Measurements from ENCODE around the gene ITGB5.
A peak's percentile ranks its signal among the peaks of the same experiment; 100 is the strongest.

The ITGB5 gene

DNA sequence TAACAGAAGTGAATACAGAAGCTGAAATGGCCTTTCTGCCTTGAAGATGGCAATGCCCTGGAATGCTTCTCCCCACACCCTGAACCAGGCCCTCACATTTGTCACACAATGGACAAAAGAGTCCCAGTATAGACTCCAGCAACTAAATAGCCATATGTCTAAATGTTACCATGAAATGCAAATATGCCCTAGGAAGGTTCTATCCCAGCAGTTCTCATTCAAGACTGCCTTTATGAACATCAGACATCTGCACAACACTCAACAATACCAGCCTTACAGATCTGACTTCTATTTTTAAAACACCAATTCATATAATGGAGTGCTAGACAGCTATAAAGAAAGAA is 7.9 kb downstream of the ITGB5 start:
- Histone ChIP-seq H3K4me3 (ENCODE audit: low read depth in 1 of 2, low read length in 2 of 2) (no peak overlapping the region), H3K9me3 (ENCODE audit: control insufficient read depth in 1 of 2, low read length in 2 of 2) (no peaks in the 10 kb centered on the region), H3K27ac (ENCODE audit: low read length) (peak overlapping the region; percentile 77), H3K27me3 (ENCODE audit: low read depth, low read length) (no peaks in the 10 kb centered on the region), H3K4me1 (ENCODE audit: control insufficient read depth in 1 of 2, insufficient read depth in 2 of 2, low read length in 2 of 2) (peaks cover 30 to 31% of the 10 kb centered on the region in 2 donors), H3K36me3 (ENCODE audit: control insufficient read depth in 1 of 2, insufficient read depth in 2 of 2, low read length in 2 of 2) (no peaks in the 10 kb centered on the region)

- no peaks in the 10 kb centered on the region for H3K36me3 ChIP-seq (ENCODE audit: control insufficient read depth in 1 of 2, insufficient read depth in 2 of 2, low read length in 2 of 2)
- H3K4me1 ChIP-seq (ENCODE audit: control insufficient read depth in 1 of 2, insufficient read depth in 2 of 2, low read length in 2 of 2), result peaks cover 30 to 31% of the 10 kb centered on the region in 2 donors
- H3K4me3 ChIP-seq (ENCODE audit: low read depth in 1 of 2, low read length in 2 of 2), result no peak overlapping the region
- H3K27me3 ChIP-seq (ENCODE audit: low read depth, low read length), result no peaks in the 10 kb centered on the region
- H3K27ac ChIP-seq (ENCODE audit: low read length), result peak overlapping the region; percentile 77
- no peaks in the 10 kb centered on the region for H3K9me3 ChIP-seq (ENCODE audit: control insufficient read depth in 1 of 2, low read length in 2 of 2)
Observed at GRCh38 chr3:124878561-124879336, 8.4 kb downstream of the ITGB5 start.

DNA sequence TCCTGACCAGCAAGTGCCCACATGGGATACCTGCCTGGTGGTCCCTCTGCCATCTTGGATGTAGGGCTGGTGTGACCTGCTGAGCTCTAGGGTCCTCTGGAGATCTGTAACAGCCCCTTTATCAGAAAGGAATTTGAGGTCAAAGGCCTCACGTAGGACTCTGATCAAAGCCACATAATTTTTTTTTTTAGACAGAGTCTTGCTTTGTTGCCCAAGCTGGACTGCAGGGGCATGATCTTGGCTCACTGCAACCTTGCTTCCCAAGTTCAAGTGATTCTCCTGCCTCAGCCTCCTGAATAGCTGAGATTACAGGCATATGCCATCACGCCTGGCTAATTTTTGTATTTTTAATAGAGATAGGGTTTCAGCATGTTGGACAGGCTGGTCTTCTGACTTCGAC is 9.5 kb downstream of the ITGB5 start:
- H3K4me3 ChIP-seq (ENCODE audit: low read depth in 1 of 2, low read length in 2 of 2), result no peak overlapping the region
- peaks cover 30 to 31% of the 10 kb centered on the region in 2 donors for H3K4me1 ChIP-seq (ENCODE audit: control insufficient read depth in 1 of 2, insufficient read depth in 2 of 2, low read length in 2 of 2)
- H3K27me3 ChIP-seq (ENCODE audit: low read depth, low read length), result no peaks in the 10 kb centered on the region
- H3K36me3 ChIP-seq (ENCODE audit: control insufficient read depth in 1 of 2, insufficient read depth in 2 of 2, low read length in 2 of 2), result no peaks in the 10 kb centered on the region
- H3K9me3 ChIP-seq (ENCODE audit: control insufficient read depth in 1 of 2, low read length in 2 of 2), result no peaks in the 10 kb centered on the region
- no peak overlapping the region for H3K27ac ChIP-seq (ENCODE audit: low read length)

DNA sequence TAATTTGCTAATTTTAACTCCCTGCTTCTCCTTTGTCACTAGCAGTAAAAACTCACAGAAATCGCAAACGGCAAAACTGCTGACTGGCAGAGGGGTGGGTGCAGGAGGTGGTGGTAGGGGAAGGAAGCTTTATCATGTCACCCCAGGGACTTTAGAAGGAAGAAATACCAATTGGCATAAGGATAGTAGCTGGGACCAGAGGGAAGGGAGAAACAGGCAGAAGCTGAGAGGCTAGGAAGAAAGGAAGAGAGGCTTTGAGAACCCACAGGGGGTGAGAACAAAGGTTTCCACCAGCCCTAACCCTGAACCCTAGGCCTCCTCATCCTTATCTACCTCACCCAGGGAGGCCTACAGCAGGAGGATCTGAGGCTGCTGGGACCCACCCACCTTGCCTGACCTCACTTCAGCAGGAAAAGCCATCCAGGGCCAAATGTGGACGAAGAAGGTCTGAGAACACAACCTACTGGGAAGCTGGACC is 10.7 kb downstream of the ITGB5 start:
- Histone ChIP-seq H3K4me1 (ENCODE audit: control insufficient read depth in 1 of 2, insufficient read depth in 2 of 2, low read length in 2 of 2) (peaks cover 30 to 31% of the 10 kb centered on the region in 2 donors), H3K36me3 (ENCODE audit: control insufficient read depth in 1 of 2, insufficient read depth in 2 of 2, low read length in 2 of 2) (peaks cover under 1 to 5% of the 10 kb centered on the region in 2 donors), H3K4me3 (ENCODE audit: low read depth in 1 of 2, low read length in 2 of 2) (no peak overlapping the region), H3K27me3 (ENCODE audit: low read depth, low read length) (no peaks in the 10 kb centered on the region), H3K27ac (ENCODE audit: low read length) (peak overlapping the region; percentile 18), H3K9me3 (ENCODE audit: control insufficient read depth in 1 of 2, low read length in 2 of 2) (no peaks in the 10 kb centered on the region)

GRCh38 chr3:124873226-124873625 is 13.9 kb downstream of the ITGB5 start:
- Histone ChIP-seq H3K36me3 (ENCODE audit: control insufficient read depth in 1 of 2, insufficient read depth in 2 of 2, low read length in 2 of 2) (peaks cover 5 to 10% of the 10 kb centered on the region in 2 donors), H3K9me3 (ENCODE audit: control insufficient read depth in 1 of 2, low read length in 2 of 2) (no peaks in the 10 kb centered on the region), H3K4me1 (ENCODE audit: control insufficient read depth in 1 of 2, insufficient read depth in 2 of 2, low read length in 2 of 2) (peaks cover 14 to 18% of the 10 kb centered on the region in 2 donors), H3K27ac (ENCODE audit: low read length) (no peak overlapping the region), H3K4me3 (ENCODE audit: low read depth in 1 of 2, low read length in 2 of 2) (no peak overlapping the region), H3K27me3 (ENCODE audit: low read depth, low read length) (no peaks in the 10 kb centered on the region)

DNA sequence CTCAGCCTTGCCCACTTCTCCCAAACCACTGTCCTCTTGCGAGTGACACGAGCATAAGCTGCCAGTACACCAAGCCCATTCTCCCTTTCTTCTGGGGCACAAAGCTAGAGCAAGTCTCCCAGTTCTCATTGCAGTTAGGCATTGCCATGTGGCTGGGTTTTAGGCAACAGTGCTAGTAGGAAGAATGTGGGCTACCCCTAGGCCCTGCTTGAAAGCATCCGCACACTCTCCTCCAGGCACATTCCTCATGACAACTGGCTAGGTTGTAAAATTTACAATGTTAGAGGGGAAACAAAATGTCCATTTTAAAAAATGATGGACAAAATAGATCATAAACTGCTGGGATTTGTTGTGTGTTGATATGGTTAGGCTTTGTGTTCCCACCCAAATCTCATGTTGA is 19.7 kb downstream of the ITGB5 start:
- H3K36me3 ChIP-seq (ENCODE audit: control insufficient read depth in 1 of 2, insufficient read depth in 2 of 2, low read length in 2 of 2), result peaks cover 5 to 10% of the 10 kb centered on the region in 2 donors
- no peak overlapping the region for H3K4me3 ChIP-seq (ENCODE audit: low read depth in 1 of 2, low read length in 2 of 2)
- H3K27me3 ChIP-seq (ENCODE audit: low read depth, low read length), result no peaks in the 10 kb centered on the region
- no peaks in the 10 kb centered on the region for H3K9me3 ChIP-seq (ENCODE audit: control insufficient read depth in 1 of 2, low read length in 2 of 2)
- no peak overlapping the region for H3K27ac ChIP-seq (ENCODE audit: low read length)
- H3K4me1 ChIP-seq (ENCODE audit: control insufficient read depth in 1 of 2, insufficient read depth in 2 of 2, low read length in 2 of 2), result peaks cover 0 to 4% of the 10 kb centered on the region in 2 donors

DNA sequence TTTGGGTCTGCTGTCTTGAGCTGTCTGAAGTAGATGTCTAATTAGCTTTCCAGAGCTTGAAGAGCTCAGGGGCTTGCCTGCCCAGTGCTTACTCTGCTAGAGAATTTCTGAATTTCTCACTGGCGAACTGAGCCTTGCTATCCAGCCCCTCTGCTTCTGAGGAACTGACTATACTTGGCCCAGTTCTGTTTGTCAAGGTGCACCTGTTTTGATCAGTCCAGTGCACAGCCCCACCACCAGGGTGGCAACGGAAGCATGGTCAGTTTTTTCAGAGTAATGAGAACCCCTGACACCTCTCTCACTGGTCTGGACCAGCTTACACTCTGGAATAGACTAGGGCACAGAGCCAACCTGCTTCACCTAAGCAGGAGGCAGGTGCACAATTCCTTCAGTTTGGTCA is 25.2 kb downstream of the ITGB5 start:
- no peak overlapping the region for H3K27ac ChIP-seq (ENCODE audit: low read length)
- no peaks in the 10 kb centered on the region for H3K36me3 ChIP-seq (ENCODE audit: control insufficient read depth in 1 of 2, insufficient read depth in 2 of 2, low read length in 2 of 2)
- no peaks in the 10 kb centered on the region for H3K27me3 ChIP-seq (ENCODE audit: low read depth, low read length)
- H3K9me3 ChIP-seq (ENCODE audit: control insufficient read depth in 1 of 2, low read length in 2 of 2), result no peaks in the 10 kb centered on the region
- peaks cover 7 to 19% of the 10 kb centered on the region in 2 donors for H3K4me1 ChIP-seq (ENCODE audit: control insufficient read depth in 1 of 2, insufficient read depth in 2 of 2, low read length in 2 of 2)
- no peak overlapping the region for H3K4me3 ChIP-seq (ENCODE audit: low read depth in 1 of 2, low read length in 2 of 2)

- no peaks in the 10 kb centered on the region for H3K27me3 ChIP-seq (ENCODE audit: low read depth, low read length)
- no peaks in the 10 kb centered on the region for H3K9me3 ChIP-seq (ENCODE audit: control insufficient read depth in 1 of 2, low read length in 2 of 2)
- H3K4me3 ChIP-seq (ENCODE audit: low read depth in 1 of 2, low read length in 2 of 2), result no peak overlapping the region
- no peaks in the 10 kb centered on the region for H3K36me3 ChIP-seq (ENCODE audit: control insufficient read depth in 1 of 2, insufficient read depth in 2 of 2, low read length in 2 of 2)
- peaks cover 7 to 19% of the 10 kb centered on the region in 2 donors for H3K4me1 ChIP-seq (ENCODE audit: control insufficient read depth in 1 of 2, insufficient read depth in 2 of 2, low read length in 2 of 2)
- peak overlapping the region; percentile 60 for H3K27ac ChIP-seq (ENCODE audit: low read length)
Observed at GRCh38 chr3:124861041-124861440, 26.1 kb downstream of the ITGB5 start.

DNA sequence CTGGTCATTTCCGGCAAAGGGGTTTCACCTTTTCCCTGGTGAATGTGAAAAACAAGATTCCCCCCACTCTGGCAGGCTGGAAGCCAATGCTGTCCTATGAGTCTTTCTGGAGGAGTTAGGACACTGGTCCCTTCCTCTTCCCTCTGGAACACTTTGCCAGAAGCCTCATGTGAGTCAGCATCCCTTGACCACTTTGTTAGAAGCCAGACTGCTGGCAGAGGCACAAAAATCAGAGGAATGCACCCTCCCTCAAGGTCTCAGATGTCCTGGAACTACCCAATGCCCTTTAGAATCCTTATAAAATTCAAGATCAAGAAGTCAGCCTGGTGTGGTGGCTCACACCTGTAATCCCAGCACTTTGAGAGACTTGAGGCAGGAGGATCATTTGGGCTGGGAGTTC is 26.6 kb downstream of the ITGB5 start:
- H3K9me3 ChIP-seq (ENCODE audit: control insufficient read depth in 1 of 2, low read length in 2 of 2), result no peaks in the 10 kb centered on the region
- H3K27me3 ChIP-seq (ENCODE audit: low read depth, low read length), result no peaks in the 10 kb centered on the region
- peak overlapping the region; percentile 60 for H3K27ac ChIP-seq (ENCODE audit: low read length)
- peaks cover 7 to 19% of the 10 kb centered on the region in 2 donors for H3K4me1 ChIP-seq (ENCODE audit: control insufficient read depth in 1 of 2, insufficient read depth in 2 of 2, low read length in 2 of 2)
- H3K4me3 ChIP-seq (ENCODE audit: low read depth in 1 of 2, low read length in 2 of 2), result no peak overlapping the region
- no peaks in the 10 kb centered on the region for H3K36me3 ChIP-seq (ENCODE audit: control insufficient read depth in 1 of 2, insufficient read depth in 2 of 2, low read length in 2 of 2)

GRCh38 chr3:124859025-124859424 is 28.1 kb downstream of the ITGB5 start:
- Histone ChIP-seq H3K27ac (ENCODE audit: low read length) (peak overlapping the region; percentile 59), H3K4me1 (ENCODE audit: control insufficient read depth in 1 of 2, insufficient read depth in 2 of 2, low read length in 2 of 2) (peaks cover 7 to 19% of the 10 kb centered on the region in 2 donors), H3K4me3 (ENCODE audit: low read depth in 1 of 2, low read length in 2 of 2) (no peak overlapping the region), H3K9me3 (ENCODE audit: control insufficient read depth in 1 of 2, low read length in 2 of 2) (no peaks in the 10 kb centered on the region), H3K36me3 (ENCODE audit: control insufficient read depth in 1 of 2, insufficient read depth in 2 of 2, low read length in 2 of 2) (peaks cover 0 to 4% of the 10 kb centered on the region in 2 donors), H3K27me3 (ENCODE audit: low read depth, low read length) (no peaks in the 10 kb centered on the region)

GRCh38 chr3:124858275-124858674 is 28.9 kb downstream of the ITGB5 start:
- H3K4me1 ChIP-seq (ENCODE audit: control insufficient read depth in 1 of 2, insufficient read depth in 2 of 2, low read length in 2 of 2), result peaks cover 7 to 19% of the 10 kb centered on the region in 2 donors
- no peaks in the 10 kb centered on the region for H3K9me3 ChIP-seq (ENCODE audit: control insufficient read depth in 1 of 2, low read length in 2 of 2)
- H3K27me3 ChIP-seq (ENCODE audit: low read depth, low read length), result no peaks in the 10 kb centered on the region
- H3K36me3 ChIP-seq (ENCODE audit: control insufficient read depth in 1 of 2, insufficient read depth in 2 of 2, low read length in 2 of 2), result peaks cover 0 to 4% of the 10 kb centered on the region in 2 donors
- H3K4me3 ChIP-seq (ENCODE audit: low read depth in 1 of 2, low read length in 2 of 2), result no peak overlapping the region
- H3K27ac ChIP-seq (ENCODE audit: low read length), result no peak overlapping the region

DNA sequence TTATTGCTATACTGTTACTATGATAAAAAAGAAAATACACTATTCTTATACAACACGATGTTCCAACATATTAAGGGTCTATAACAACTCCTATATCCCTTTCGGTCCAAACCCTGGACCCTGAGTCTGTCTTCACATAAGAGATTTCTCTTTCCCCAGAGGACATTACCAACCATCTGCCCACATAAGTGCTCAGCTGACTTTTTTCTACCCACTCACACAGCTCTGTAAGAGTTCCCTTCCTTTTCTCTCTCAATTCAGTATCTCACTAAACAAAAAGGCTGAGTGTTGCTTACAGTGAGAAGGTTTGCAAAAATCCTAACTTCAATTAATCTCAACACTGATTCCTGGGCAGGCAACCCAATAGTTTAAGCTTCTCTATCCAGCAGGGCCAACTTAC is 30.5 kb downstream of the ITGB5 start:
- H3K27me3 ChIP-seq (ENCODE audit: low read depth, low read length), result no peaks in the 10 kb centered on the region
- peaks cover 3 to 19% of the 10 kb centered on the region in 2 donors for H3K4me1 ChIP-seq (ENCODE audit: control insufficient read depth in 1 of 2, insufficient read depth in 2 of 2, low read length in 2 of 2)
- no peak overlapping the region for H3K27ac ChIP-seq (ENCODE audit: low read length)
- peaks cover 0 to 4% of the 10 kb centered on the region in 2 donors for H3K36me3 ChIP-seq (ENCODE audit: control insufficient read depth in 1 of 2, insufficient read depth in 2 of 2, low read length in 2 of 2)
- no peaks in the 10 kb centered on the region for H3K9me3 ChIP-seq (ENCODE audit: control insufficient read depth in 1 of 2, low read length in 2 of 2)
- no peak overlapping the region for H3K4me3 ChIP-seq (ENCODE audit: low read depth in 1 of 2, low read length in 2 of 2)
